Thymus (tissue), 11 donors: ENCODE results near the gene CHST1. TPM values are rescaled to one million over a fixed set of nuclear protein-coding genes. Genes with fewer than 3 reads are reported as not detected.

Experiments used
- DNase-seq, 9 donors: peaks; one replicate each; pipeline ENCODE4 v3.0.0-alpha.2; 2013; ENCODE audit warnings: low spot score in 9 of 9, low read depth in 6 of 9, missing footprints in 1 of 9
- H3K27ac ChIP-seq, 2 donors: one replicate each; pipeline ENCODE4 v1.5.1; 2013; ENCODE audit warnings: control low read depth in 1 of 2, low read depth in 1 of 2, low read length in 1 of 2, mild to moderate bottlenecking in 1 of 2, moderate library complexity in 1 of 2
- H3K27me3 ChIP-seq, 2 donors: one replicate each; pipeline ENCODE4 v1.5.1; 2013; ENCODE audit warnings: low read length in 1 of 2; ENCODE audit not compliant: control insufficient read depth in 2 of 2, insufficient read depth in 1 of 2
- H3K36me3 ChIP-seq, 2 donors: one replicate each; pipeline ENCODE4 v1.5.1; 2013; ENCODE audit warnings: low read length in 1 of 2, mild to moderate bottlenecking in 1 of 2, moderate library complexity in 1 of 2; ENCODE audit not compliant: control insufficient read depth in 2 of 2, insufficient read depth in 2 of 2
- H3K4me1 ChIP-seq, 2 donors: one replicate each; pipeline ENCODE4 v1.5.1; 2013; ENCODE audit warnings: low read length in 2 of 2; ENCODE audit not compliant: control insufficient read depth in 2 of 2, insufficient read depth in 2 of 2
- H3K4me3 ChIP-seq, 2 donors: one replicate each; pipeline ENCODE4 v1.5.1; 2013; ENCODE audit warnings: low read length in 2 of 2, control low read depth in 1 of 2, mild to moderate bottlenecking in 1 of 2
- H3K9me3 ChIP-seq, 2 donors: one replicate each; pipeline ENCODE4 v1.5.1; 2013; ENCODE audit warnings: low read length in 1 of 2, mild to moderate bottlenecking in 1 of 2; ENCODE audit not compliant: control insufficient read depth in 2 of 2, insufficient read depth in 1 of 2
- WGBS: extraction: QIAGEN DNeasy Blood & Tissue Kit; methylation state at CpG from one replicate; pipeline ENCODE4 v1.1.7; 2013; 5-methylcytosine and 5-hydroxymethylcytosine counted together
- polyA plus RNA-seq: library from polyadenylated mRNA; stranded (reverse); fragments of 200-250 nt; gene quantifications from one replicate; pipeline ENCODE4 v1.2.3, GENCODE V29; 2013
- total RNA-seq: library from RNA; stranded (reverse); fragments of 120-200 nt; gene quantifications from one replicate; pipeline ENCODE4 v1.2.4, GENCODE V29; 2013
- donor health status: healthy.

Gene CHST1
- total and polyA plus RNA-seq, 2 donors, result 0.80 to 2.5 TPM

DNA sequence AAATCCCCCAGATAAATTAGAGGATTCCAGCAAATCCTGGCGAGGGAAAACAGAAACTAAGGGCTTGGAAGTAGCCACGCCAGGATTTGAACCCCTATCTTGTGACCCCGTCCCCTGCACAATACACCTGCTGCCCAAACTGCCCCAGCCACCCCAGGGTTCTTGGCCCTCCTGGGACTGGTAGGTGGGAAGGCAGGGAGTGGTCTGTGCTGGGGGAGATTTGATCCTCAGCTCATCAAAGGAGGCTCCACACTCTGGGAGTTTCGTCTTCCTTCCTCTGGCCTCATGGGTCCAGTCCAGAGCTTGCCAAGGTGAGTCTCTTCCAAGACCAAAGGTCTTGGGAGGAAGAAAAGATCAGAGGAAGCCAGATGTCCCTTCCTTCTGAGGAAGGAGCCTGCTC, 4.5 kb upstream of the CHST1 start:
- Histone ChIP-seq H3K9me3 (no peaks in the 10 kb centered on the region), H3K36me3 (no peaks in the 10 kb centered on the region), H3K27me3 (peaks cover 10 to 41% of the 10 kb centered on the region in 2 donors), H3K27ac (no peak overlapping the region), H3K4me3 (no peak overlapping the region), H3K4me1 (peaks cover 0 to 2% of the 10 kb centered on the region in 2 donors)
- no peak for DNase-seq
- 97% methylated on average over 4 of the region's 4 CpGs for WGBS

DNA sequence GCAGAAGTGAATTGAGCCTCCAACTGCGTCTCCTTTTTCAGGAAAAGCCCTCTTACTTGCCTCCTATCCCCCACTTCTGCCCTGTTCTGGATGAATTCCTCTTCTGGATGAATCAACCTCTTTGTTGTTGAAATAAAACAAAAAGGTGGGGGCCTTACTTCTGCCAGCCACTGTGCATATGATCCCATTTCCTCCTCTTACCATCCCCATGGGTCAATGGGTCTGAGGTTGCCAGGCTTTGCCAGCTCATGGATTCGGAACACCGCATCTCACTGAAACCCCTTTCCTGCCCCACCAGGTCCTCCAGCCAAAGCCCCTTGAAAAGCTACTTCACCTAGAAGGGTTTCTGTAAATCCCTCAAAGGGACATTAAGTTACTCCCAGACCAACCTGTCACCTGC, 3.7 kb upstream of the CHST1 start:
- Histone ChIP-seq H3K4me3 (no peak overlapping the region), H3K27ac (no peak overlapping the region), H3K36me3 (no peaks in the 10 kb centered on the region), H3K4me1 (peaks cover 6 to 9% of the 10 kb centered on the region in 2 donors), H3K27me3 (peaks cover 10 to 49% of the 10 kb centered on the region in 2 donors), H3K9me3 (peaks cover 0 to 2% of the 10 kb centered on the region in 2 donors)
- no peak for DNase-seq
- WGBS, result 79% methylated on average over 3 of the region's 3 CpGs

DNA sequence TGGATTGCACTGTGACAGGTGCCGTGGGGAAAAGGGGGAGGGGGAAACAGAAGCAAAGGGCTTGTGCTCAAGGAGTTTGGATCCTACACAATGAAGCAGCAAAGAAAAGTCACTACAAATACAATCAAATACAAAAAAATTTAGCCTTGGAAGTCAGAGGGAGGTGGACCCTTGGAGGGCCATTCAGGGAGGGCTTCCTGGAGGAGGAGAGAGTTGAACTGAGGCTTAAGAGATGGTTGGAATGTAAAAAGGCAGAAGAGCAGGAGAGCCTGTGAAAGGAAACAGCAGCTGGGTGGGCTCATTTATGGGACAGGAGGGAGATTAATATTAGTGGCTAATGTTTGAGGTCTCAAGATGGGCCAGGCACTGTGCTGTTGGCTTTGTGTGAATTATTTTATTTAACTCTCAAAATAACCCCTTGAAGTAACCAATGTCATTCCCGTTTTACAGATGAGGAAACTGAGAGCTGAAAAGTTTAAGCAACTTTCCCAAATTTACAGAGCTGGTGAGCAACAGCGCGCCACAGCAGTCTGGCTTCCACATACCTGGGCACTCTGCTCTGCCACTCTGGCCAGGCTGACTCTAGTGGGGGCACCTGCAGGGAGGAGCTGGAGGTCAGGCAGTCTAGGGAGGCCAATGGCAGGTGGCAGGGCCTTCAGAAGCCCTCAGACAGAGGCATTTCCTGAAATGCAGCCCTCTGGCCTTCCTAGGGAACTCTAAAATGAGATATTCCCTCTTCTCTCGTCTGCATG, 2.7 kb upstream of the CHST1 start:
- peaks cover 13 to 60% of the 10 kb centered on the region in 2 donors for H3K27me3 ChIP-seq
- WGBS, result 93% methylated on average over 5 of the region's 5 CpGs
- H3K4me1 ChIP-seq, result peaks cover 9 to 12% of the 10 kb centered on the region in 2 donors
- H3K9me3 ChIP-seq, result peaks cover 0 to 5% of the 10 kb centered on the region in 2 donors
- no peak for DNase-seq
- H3K4me3 ChIP-seq, result no peak overlapping the region
- H3K27ac ChIP-seq, result no peak overlapping the region
- H3K36me3 ChIP-seq, result no peaks in the 10 kb centered on the region

DNA sequence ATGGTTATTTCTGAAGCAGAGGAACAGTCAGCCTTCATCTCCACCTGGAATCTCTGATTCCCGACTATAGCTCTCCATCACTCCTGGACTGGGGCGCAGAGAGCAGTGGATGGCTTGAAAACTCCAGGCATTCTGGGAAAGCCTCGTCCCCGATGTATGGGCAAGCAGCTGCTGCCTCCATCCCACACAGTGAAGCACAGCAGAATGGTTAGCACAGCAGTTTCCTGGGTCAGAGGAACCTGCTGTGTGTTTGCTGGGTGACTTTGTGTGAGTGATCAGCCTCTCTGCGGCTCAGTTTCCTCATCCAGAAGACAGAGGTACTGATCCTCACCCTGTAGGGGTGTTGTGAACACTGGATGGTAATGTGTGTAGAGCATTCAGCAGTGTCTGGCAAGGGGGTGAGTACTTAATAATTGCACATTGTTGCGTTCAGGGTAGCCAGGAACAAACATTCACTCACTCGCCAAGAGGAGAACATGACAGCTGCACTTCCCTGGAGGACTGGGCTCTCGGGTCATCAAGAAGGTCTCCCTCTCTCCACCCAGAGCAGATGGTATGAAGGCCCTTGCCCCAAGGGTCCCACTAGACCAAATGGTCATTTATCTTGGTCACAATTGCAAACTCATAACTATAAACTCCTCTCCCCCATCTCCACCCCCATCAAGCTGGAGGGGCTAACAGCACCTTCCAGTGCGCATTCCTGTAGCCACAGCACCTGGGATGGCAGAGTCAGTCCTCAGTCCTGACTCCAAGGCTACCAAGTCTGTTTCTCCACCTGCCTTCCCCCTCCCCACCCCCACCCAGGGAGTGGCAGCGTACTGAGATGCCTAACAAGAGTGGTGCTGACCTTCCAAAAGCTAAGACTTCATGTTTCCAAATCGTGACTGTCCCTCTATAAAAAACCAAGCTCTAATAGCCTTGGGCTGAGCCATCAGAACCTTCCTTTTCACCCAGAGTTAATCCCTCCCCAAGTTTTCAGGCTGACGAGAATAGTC, 1.5 kb upstream of the CHST1 start:
- WGBS, result 86% methylated on average over 12 of the region's 12 CpGs
- H3K27ac ChIP-seq, result no peak overlapping the region
- no peak overlapping the region for H3K4me3 ChIP-seq
- peaks cover 17 to 71% of the 10 kb centered on the region in 2 donors for H3K27me3 ChIP-seq
- H3K4me1 ChIP-seq, result peaks cover 9 to 15% of the 10 kb centered on the region in 2 donors
- peaks cover 0 to 5% of the 10 kb centered on the region in 2 donors for H3K9me3 ChIP-seq
- H3K36me3 ChIP-seq, result no peaks in the 10 kb centered on the region
- DNase-seq, result no peak

DNA sequence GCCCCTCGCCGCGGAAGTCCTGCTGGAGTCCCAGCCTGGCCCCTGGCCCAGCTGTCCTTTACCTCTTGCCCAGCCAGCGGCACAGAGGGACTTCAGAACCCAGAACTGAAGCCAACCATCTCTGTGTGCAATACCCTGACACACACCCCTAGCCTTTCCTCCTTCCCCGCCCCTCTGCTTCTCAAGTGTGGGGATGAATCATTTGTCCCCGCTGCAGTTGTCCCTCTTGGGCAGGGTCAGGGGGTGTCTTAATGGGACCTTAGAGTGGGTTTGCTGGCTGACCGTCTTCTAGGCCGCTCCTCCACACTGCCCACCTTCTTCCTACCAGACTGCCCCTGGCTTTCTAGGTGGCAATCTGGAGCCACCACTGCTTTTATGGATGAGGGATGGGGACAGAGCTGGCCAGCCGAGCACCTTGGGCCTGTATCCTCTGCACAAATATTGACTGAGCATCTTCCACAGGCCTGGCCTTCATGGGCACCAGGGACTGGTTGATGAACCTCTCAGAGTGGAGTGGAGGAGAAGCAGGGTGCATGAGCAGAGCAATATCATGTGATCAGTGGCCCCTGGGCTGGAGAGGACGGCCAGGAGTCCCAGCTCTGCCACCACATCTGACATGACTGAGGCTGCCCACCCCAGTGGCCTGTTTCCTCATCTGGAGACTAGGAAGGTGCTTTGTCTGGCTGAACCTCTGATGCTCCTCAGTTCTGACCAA, 668 bp upstream of the CHST1 start:
- Histone ChIP-seq H3K4me3 (no peak overlapping the region), H3K4me1 (peaks cover 9 to 15% of the 10 kb centered on the region in 2 donors), H3K36me3 (no peaks in the 10 kb centered on the region), H3K27me3 (peaks cover 17 to 80% of the 10 kb centered on the region in 2 donors), H3K27ac (no peak overlapping the region), H3K9me3 (peaks cover 0 to 5% of the 10 kb centered on the region in 2 donors)
- DNase-seq, result no peak
- WGBS, result 48% methylated on average over 10 of the region's 10 CpGs

DNA sequence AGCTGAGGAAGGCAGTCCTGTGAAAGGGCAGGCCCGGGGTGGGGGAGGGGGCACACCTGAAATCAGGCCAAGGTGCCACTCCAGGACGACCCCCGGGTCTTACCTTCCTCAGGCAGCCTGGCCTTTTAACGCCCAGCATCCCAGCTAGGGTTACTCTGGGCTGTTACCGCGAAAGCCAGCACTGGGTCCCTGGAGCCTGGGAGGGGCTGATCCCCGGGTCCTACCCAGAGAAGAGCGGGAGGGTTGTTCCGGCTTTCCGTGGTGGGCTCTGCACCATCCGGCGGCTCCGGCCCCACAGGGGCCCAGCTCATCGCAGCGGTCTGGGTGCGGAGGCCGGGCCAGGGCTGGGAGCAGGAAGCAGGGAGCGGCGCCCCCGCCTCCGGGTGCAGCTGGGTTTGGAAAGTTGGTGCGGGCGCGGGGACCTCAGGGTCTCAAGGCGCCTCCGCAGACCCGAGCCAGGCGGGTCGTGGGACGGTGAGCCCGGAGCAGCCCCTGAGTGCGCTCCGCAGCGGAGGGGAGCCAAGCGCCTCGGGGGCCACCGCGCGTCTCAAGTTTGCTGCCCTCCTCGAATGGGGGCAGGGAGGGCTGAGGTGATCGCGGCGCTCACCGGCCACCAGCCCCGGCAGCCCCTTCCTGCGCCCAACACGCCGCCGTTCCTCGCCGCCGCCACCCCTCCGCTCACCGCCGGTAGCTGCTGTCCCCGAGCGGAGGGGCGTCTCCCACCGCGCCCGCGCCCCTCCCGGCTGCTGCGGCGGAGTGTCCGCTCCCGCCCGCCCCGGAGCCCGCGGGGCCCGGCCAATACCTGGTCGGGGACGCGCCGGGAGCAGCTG, 831 bp downstream of the CHST1 start:
- no peak overlapping the region for H3K27ac ChIP-seq
- H3K36me3 ChIP-seq, result no peaks in the 10 kb centered on the region
- H3K9me3 ChIP-seq, result peaks cover 0 to 5% of the 10 kb centered on the region in 2 donors
- peaks cover 17 to 88% of the 10 kb centered on the region in 2 donors for H3K27me3 ChIP-seq
- no peak for DNase-seq
- peak overlapping the region in 1 of 2 donors; percentile 57 for H3K4me3 ChIP-seq
- H3K4me1 ChIP-seq, result peaks cover 9 to 15% of the 10 kb centered on the region in 2 donors
- under 1% methylated on average over 76 of the region's 76 CpGs for WGBS

DNA sequence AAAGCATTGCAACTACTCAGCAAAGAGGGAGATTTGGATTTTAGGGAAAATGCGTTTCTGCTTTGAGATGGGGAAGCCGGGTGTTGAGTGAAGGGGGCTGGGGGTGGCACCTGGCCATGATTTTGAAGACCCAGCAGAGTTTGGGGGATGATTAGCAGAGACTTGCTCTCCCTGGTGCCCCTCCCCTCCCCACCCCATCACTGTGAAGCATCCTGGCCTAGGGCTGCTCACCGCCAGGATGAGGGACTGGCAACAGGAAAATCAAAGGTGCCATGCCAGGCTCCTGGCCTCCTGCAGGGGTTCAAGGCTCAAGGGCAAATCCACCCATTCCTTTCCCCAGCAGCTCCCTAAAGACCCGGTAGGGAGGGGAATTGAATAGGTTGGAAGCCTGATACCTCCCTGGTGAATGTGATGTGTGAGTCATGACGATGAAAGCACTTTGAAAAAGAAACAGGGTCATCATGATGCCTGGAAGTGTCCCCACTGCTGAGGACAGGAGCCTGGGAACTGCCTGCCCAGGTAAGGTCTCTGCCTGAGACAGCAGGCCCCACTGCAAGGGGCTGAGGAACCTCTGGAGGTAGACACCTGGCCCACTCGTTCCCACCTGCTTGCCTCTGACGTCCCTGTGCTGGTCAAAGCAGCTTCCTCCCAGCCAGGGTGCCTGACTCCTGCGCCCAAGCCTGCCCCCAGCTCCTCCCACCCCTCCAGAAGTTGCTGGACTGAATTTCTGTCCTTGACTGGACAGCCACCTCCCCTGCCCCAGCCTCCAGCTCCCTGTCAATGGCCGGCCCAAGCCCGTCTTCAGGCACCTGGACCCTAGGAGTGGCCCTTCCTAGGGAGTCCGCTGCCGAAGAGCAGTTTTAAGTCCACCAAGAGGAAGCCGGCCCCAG, 1.7 kb downstream of the CHST1 start:
- no peak overlapping the region for H3K4me3 ChIP-seq
- peaks cover 0 to 5% of the 10 kb centered on the region in 2 donors for H3K9me3 ChIP-seq
- no peak for DNase-seq
- H3K27ac ChIP-seq, result no peak overlapping the region
- peaks cover 17 to 94% of the 10 kb centered on the region in 2 donors for H3K27me3 ChIP-seq
- 43% methylated on average over 13 of the region's 13 CpGs for WGBS
- H3K36me3 ChIP-seq, result no peaks in the 10 kb centered on the region
- H3K4me1 ChIP-seq, result peaks cover 9 to 15% of the 10 kb centered on the region in 2 donors
